Skeletal muscle tissue (tissue), 4 donors: ENCODE data around the gene CREBBP. TPM values are rescaled to one million over a fixed set of nuclear protein-coding genes. Genes with fewer than 3 reads are reported as not detected.
"Not testable (repeated sequence)": the region's sequence is repeated elsewhere in the genome, so short reads cannot be mapped to it uniquely, and the experiment has no call there.

ENCODE experiments used
- H3K27ac ChIP-seq: one replicate; pipeline ENCODE4 v1.7.0; 2013; ENCODE audit warnings: mild to moderate bottlenecking, low read depth, low read length, inconsistent platforms
- H3K27me3 ChIP-seq, 3 donors: one replicate each; pipeline ENCODE4 v1.7.0; 2013; ENCODE audit warnings: low read length in 3 of 3; ENCODE audit not compliant: control insufficient read depth in 3 of 3, insufficient read depth in 3 of 3
- H3K36me3 ChIP-seq, 3 donors: one replicate each; pipeline ENCODE4 v1.7.0; 2013; ENCODE audit warnings: low read length in 3 of 3; ENCODE audit not compliant: control insufficient read depth in 3 of 3, insufficient read depth in 3 of 3
- H3K4me1 ChIP-seq, 3 donors: one replicate each; pipeline ENCODE4 v1.7.0; 2013; ENCODE audit warnings: low read length in 3 of 3, mild to moderate bottlenecking in 3 of 3; ENCODE audit not compliant: control insufficient read depth in 3 of 3, insufficient read depth in 3 of 3
- H3K4me3 ChIP-seq, 3 donors: one replicate each; pipeline ENCODE4 v1.7.0; 2013; ENCODE audit warnings: low read length in 3 of 3
- H3K9ac ChIP-seq, 3 donors: one replicate each; pipeline ENCODE4 v1.7.0; 2013; ENCODE audit warnings: low read length in 3 of 3, mild to moderate bottlenecking in 3 of 3, moderate library complexity in 2 of 3, low read depth in 1 of 3
- H3K9me3 ChIP-seq, 3 donors: one replicate each; pipeline ENCODE4 v1.7.0; 2013; ENCODE audit warnings: low read length in 3 of 3; ENCODE audit not compliant: control insufficient read depth in 3 of 3
- total RNA-seq: library from RNA; depleted of rRNA; stranded (reverse); fragments of >200 nt; gene quantifications from one replicate; pipeline ENCODE4 v1.2.3, GENCODE V29; 2014
- donor health status: Osteomylitis.

CREBBP gene
- total RNA-seq: 49.6 TPM

DNA sequence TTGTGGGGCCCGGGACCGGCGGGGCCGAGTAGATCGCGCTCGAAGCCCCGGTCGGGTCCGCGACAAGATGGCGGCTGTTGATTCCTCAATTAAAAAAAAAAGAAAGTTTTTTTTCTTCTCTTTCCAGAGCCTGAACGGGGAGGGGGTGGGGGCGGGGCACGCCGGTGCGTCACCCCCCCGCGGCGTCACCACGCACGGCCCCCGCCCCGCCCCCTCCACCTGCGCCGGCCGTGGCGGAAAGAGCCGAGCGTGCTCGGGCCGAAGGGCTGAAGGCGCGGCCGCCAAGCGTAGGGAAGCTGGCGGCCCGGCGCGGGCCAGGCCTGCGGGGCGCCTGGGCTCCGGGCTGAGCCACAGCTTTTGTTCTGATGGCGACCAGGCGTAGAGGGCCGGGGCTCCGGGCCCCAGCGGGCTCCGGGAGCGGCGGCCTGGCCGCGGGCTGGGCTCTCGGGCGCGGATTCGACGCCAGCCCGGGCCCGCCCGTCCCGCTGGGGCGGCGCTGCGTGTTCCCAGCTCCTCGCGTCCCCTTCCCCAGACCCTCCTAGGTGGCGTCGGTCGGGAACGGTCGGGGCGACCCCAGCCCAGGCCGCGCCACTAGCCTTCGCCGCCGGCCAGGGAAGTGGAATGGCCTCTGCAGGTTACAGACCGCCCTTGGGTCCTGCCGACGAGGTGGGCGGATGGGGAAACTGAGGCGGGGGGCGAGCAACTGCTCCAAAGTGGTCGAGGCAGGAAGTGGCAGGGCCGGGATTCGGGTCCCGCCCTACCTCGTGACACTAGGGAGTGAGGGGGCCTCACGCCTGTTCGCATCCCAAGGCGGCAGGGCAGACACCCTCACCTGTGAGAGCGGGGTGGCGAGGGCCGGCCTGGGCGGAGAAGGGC is at the start of gene CREBBP:
CREBBP (minus strand) TSS at position 91 of the 876 bp plus-strand sequence. CDS start 797 bp downstream, outside the sequence.
- peak within 1 kb of the TSS; percentile 82 to 97 (median 88) for H3K4me3 ChIP-seq
- peak within 1 kb of the TSS; percentile 81 to 87 (median 85) for H3K9ac ChIP-seq
- no peaks in the 10 kb centered on the region for H3K27me3 ChIP-seq
- peaks cover 26 to 35% (median 35%) of the 10 kb centered on the region in 3 donors for H3K4me1 ChIP-seq
- peaks cover 0 to 4% (median 3%) of the 10 kb centered on the region in 3 donors for H3K36me3 ChIP-seq
- H3K9me3 ChIP-seq: no peaks in the 10 kb centered on the region
- H3K27ac ChIP-seq: peak within 1 kb of the TSS; percentile 19

- not testable (repeated sequence) for H3K36me3 ChIP-seq, H3K27ac ChIP-seq, H3K27me3 ChIP-seq, H3K9ac ChIP-seq, H3K4me3 ChIP-seq, H3K9me3 ChIP-seq, H3K4me1 ChIP-seq
Observed at GRCh38 chr16:3927147-3927546, 46.6 kb upstream of the CREBBP start.

DNA sequence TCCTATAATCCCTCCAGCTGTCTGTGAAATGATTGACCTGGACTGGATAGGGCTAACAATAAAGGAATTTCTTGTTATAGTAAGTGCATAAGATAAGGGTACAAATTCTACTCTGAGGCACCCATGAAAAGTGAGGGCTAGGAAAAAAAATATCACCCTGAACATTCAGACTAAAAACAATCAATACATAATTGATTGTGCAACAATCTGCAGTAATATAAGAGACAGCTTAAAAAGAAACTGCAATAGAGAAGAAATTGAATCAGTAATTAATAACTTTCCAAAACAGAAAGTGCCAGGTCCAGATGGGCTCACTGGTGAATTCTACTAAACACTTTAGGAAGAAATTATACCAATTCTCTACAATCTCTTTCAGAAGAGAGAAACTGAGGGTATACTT is 44.2 kb upstream of the CREBBP start:
- no peak overlapping the region for H3K9ac ChIP-seq
- no peaks in the 10 kb centered on the region for H3K9me3 ChIP-seq
- H3K4me3 ChIP-seq: no peak overlapping the region
- H3K27ac ChIP-seq: no peak overlapping the region
- no peaks in the 10 kb centered on the region for H3K36me3 ChIP-seq
- peaks cover 0 to 6% (median 0%) of the 10 kb centered on the region in 3 donors for H3K27me3 ChIP-seq
- no peaks in the 10 kb centered on the region for H3K4me1 ChIP-seq

- no peak overlapping the region for H3K9ac ChIP-seq
- H3K9me3 ChIP-seq: no peaks in the 10 kb centered on the region
- H3K27me3 ChIP-seq: peaks cover 0 to 6% (median 0%) of the 10 kb centered on the region in 3 donors
Observed at GRCh38 chr16:3922241-3922640, 41.7 kb upstream of the CREBBP start.

DNA sequence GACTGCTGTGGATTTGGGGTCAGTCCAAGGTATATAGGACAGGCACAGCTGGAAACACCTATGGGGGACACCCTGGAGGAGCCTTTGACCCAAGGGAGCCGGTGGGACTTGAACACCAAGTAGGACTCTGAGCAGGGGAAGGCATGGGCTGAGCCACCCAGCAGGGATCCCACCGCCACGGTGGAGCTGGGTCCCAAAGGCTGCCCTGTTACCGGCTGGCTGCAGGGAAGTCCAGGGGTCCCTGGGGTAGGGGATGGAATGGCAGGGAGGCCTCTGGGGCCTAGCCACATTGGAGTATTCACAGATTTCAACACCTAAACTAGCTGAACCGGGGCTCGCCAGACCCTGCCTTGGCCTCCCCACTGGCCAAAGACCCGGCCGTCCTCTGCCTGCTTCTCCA is 39.7 kb upstream of the CREBBP start:
- Histone ChIP-seq H3K27me3 (peaks cover 0 to 7% (median 3%) of the 10 kb centered on the region in 3 donors), H3K4me3 (no peak overlapping the region), H3K9me3 (no peaks in the 10 kb centered on the region), H3K4me1 (no peaks in the 10 kb centered on the region), H3K9ac (no peak overlapping the region), H3K36me3 (no peaks in the 10 kb centered on the region), H3K27ac (no peak overlapping the region)

More at GRCh38 chr16:3922241-3922640, 41.7 kb upstream of the CREBBP start:
- Histone ChIP-seq H3K4me1 (no peaks in the 10 kb centered on the region), H3K36me3 (no peaks in the 10 kb centered on the region), H3K4me3 (no peak overlapping the region), H3K27ac (no peak overlapping the region)

- H3K36me3 ChIP-seq: no peaks in the 10 kb centered on the region
- no peak overlapping the region for H3K27ac ChIP-seq
- peaks cover 0 to 10% (median 3%) of the 10 kb centered on the region in 3 donors for H3K27me3 ChIP-seq
- no peak overlapping the region for H3K4me3 ChIP-seq
- no peak overlapping the region for H3K9ac ChIP-seq
- no peaks in the 10 kb centered on the region for H3K4me1 ChIP-seq
- no peaks in the 10 kb centered on the region for H3K9me3 ChIP-seq
Observed at GRCh38 chr16:3919413-3919812, 38.9 kb upstream of the CREBBP start.

DNA sequence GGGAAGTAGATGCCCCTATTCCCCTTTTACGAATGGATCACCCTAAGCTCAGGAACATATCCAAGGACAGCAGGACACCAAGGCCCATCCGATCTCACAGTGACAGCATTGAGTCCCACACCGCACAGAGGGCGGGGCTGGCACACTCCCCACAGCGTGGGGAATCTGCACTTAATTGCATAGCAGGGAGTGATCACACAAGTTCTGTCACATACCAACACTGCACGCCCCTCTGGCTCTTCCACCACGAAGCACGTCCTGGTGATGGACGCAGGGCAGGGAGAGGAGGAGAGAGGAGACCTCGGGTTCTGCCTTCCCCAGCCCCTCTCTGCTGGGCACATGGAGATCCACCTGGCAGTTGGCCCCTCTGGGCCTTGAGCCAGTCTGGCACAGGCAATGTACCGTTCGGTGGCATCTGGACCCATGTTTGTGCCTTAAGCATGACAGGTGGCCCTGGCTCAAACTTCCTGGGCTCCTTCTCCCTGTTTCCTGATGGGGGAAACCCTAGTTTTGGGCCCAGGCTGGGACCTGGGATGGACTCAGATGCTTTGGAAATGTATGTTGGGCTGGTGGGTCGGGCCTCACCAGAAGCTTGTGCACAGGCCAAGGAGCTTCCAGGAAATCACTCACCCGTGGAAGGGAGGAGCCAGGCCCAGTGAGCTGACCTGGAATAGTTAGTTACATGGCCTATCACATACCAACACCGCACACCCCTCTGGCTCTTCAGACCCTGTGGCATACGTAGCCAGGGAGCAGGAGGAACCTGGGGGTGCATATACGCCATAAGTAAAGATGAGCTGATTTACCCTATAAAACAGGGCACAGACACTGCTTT is 35.1 kb upstream of the CREBBP start:
- no peaks in the 10 kb centered on the region for H3K4me1 ChIP-seq
- no peaks in the 10 kb centered on the region for H3K36me3 ChIP-seq
- H3K4me3 ChIP-seq: no peak overlapping the region
- no peak overlapping the region for H3K27ac ChIP-seq
- peaks cover 0 to 4% (median 3%) of the 10 kb centered on the region in 3 donors for H3K27me3 ChIP-seq
- no peak overlapping the region for H3K9ac ChIP-seq
- no peaks in the 10 kb centered on the region for H3K9me3 ChIP-seq

DNA sequence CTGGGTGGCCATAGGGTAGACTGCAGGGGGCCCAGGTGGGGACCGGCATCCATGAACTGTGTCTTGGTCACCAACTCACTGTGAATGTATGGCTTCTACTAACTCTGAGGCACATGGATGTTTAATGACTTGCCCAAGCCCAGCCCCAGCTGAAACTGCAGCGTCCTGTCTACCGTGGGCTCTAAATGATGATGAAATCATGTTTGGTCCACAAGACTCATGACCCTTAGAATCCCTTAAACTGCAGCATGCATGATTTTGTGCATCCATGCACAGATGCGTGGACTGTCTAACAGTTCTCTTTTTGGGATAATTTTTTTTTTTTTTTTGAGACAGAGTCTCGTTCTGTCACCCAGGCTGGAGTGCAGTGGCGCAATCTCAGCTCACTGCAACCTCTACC is 32.4 kb upstream of the CREBBP start:
- no peaks in the 10 kb centered on the region for H3K36me3 ChIP-seq
- H3K9me3 ChIP-seq: no peaks in the 10 kb centered on the region
- no peak overlapping the region for H3K4me3 ChIP-seq
- H3K9ac ChIP-seq: no peak overlapping the region
- H3K27me3 ChIP-seq: peaks cover 0 to 4% (median 3%) of the 10 kb centered on the region in 3 donors
- no peaks in the 10 kb centered on the region for H3K4me1 ChIP-seq
- no peak overlapping the region for H3K27ac ChIP-seq

- H3K36me3 ChIP-seq: no peaks in the 10 kb centered on the region
- H3K9ac ChIP-seq: no peak overlapping the region
- peaks cover 0 to 4% (median 3%) of the 10 kb centered on the region in 3 donors for H3K27me3 ChIP-seq
- no peak overlapping the region for H3K27ac ChIP-seq
- no peaks in the 10 kb centered on the region for H3K9me3 ChIP-seq
- no peak overlapping the region for H3K4me3 ChIP-seq
- no peaks in the 10 kb centered on the region for H3K4me1 ChIP-seq
Observed at GRCh38 chr16:3912373-3912772, 31.9 kb upstream of the CREBBP start.

DNA sequence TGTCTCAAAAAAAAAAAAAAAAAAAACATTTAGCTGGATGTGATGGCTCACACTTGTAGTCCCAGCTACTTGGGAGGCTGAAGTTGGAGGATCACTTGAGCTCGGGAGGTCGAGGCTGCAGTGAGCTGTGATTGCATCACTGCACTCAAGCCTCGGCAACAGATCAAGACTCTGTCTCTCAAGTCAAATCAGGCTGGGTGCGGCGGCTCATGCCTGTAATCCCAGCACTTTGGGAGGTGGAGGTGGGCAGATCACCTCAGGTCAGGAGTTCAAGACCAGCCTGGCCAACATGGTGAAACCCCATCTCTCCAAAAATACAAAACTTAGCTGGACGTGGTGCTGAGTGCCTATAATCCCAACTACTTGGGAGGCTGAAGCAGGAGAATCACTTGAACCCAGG is 31.2 kb upstream of the CREBBP start:
- H3K9ac ChIP-seq, H3K36me3 ChIP-seq, H3K4me3 ChIP-seq, H3K4me1 ChIP-seq, H3K9me3 ChIP-seq, H3K27me3 ChIP-seq, H3K27ac ChIP-seq: not testable (repeated sequence)
